ENCODE measurements around the gene OR10H1. TPM values are rescaled to one million over a fixed set of nuclear protein-coding genes. Genes with fewer than 3 reads are reported as not detected.
"Not testable (repeated sequence)": the region's sequence is repeated elsewhere in the genome, so short reads cannot be mapped to it uniquely, and the experiment has no call there.

Gene OR10H1
- polyA plus RNA-seq, 1 donor from 2014 or later: not detected

GRCh38 chr19:15794279-15794678, 21.2 kb downstream of the OR10H1 start:
- not testable (repeated sequence) for H3K4me1 Mint-ChIP-seq, H3K36me3 Mint-ChIP-seq, H3K27ac Mint-ChIP-seq, H3K9me3 Mint-ChIP-seq, H3K4me3 Mint-ChIP-seq
- peaks cover 15% of the 10 kb centered on the region for H3K27me3 Mint-ChIP-seq

GRCh38 chr19:15790096-15790495, 25.4 kb downstream of the OR10H1 start:
- H3K4me1 Mint-ChIP-seq: no peaks in the 10 kb centered on the region
- H3K9me3 Mint-ChIP-seq: no peaks in the 10 kb centered on the region
- H3K27ac Mint-ChIP-seq: no peak overlapping the region
- peak overlapping the region in 1 of 4 donors; percentile 45 for H3K4me3 Mint-ChIP-seq
- H3K36me3 Mint-ChIP-seq: no peaks in the 10 kb centered on the region
- peaks cover 15% of the 10 kb centered on the region for H3K27me3 Mint-ChIP-seq

- Mint-ChIP-seq H3K4me1 (no peaks in the 10 kb centered on the region), H3K36me3 (no peaks in the 10 kb centered on the region), H3K27ac (no peak overlapping the region), H3K27me3 (peaks cover 13% of the 10 kb centered on the region), H3K9me3 (no peaks in the 10 kb centered on the region), H3K4me3 (no peak overlapping the region)
Measured at GRCh38 chr19:15788594-15789270, 26.7 kb downstream of the OR10H1 start.

GRCh38 chr19:15787611-15788155, 27.8 kb downstream of the OR10H1 start, which contains the start of gene OR10H5:
OR10H5 (plus strand) TSS chr19:15787661; CDS start chr19:15794049, 6,388 bp downstream.
- H3K4me3 Mint-ChIP-seq: no peak within 1 kb of the TSS
- no peaks in the 10 kb centered on the region for H3K4me1 Mint-ChIP-seq
- peaks cover 13% of the 10 kb centered on the region for H3K27me3 Mint-ChIP-seq
- H3K36me3 Mint-ChIP-seq: no peaks in the 10 kb centered on the region
- no peak within 1 kb of the TSS for H3K27ac Mint-ChIP-seq
- no peaks in the 10 kb centered on the region for H3K9me3 Mint-ChIP-seq

- peak overlapping the region in 1 of 3 donors; percentile 35 for H3K27ac Mint-ChIP-seq
Measured at GRCh38 chr19:15782896-15783295, 32.6 kb downstream of the OR10H1 start.

GRCh38 chr19:15782211-15782610, 33.3 kb downstream of the OR10H1 start:
- Mint-ChIP-seq H3K27me3 (peaks cover 3% of the 10 kb centered on the region), H3K36me3 (peaks cover 1% of the 10 kb centered on the region), H3K4me3 (no peak overlapping the region), H3K27ac (no peak overlapping the region), H3K9me3 (no peaks in the 10 kb centered on the region), H3K4me1 (no peaks in the 10 kb centered on the region)

More at GRCh38 chr19:15782896-15783295, 32.6 kb downstream of the OR10H1 start:
- not testable (repeated sequence) for H3K4me1 Mint-ChIP-seq, H3K36me3 Mint-ChIP-seq, H3K9me3 Mint-ChIP-seq, H3K4me3 Mint-ChIP-seq, H3K27me3 Mint-ChIP-seq

- Mint-ChIP-seq H3K27me3 (peaks cover 2% of the 10 kb centered on the region), H3K27ac (no peak overlapping the region), H3K9me3 (no peaks in the 10 kb centered on the region), H3K4me3 (no peak overlapping the region), H3K4me1 (no peaks in the 10 kb centered on the region), H3K36me3 (peaks cover 1% of the 10 kb centered on the region)
Measured at GRCh38 chr19:15781661-15782060, 33.8 kb downstream of the OR10H1 start.

GRCh38 chr19:15780610-15781418, 34.6 kb downstream of the OR10H1 start:
- no peak overlapping the region for H3K27ac Mint-ChIP-seq

GRCh38 chr19:15779756-15780476, 35.5 kb downstream of the OR10H1 start:
- Mint-ChIP-seq H3K4me1 (no peaks in the 10 kb centered on the region), H3K27ac (no peak overlapping the region), H3K27me3 (peaks cover 11% of the 10 kb centered on the region), H3K36me3 (peaks cover 1% of the 10 kb centered on the region), H3K4me3 (no peak overlapping the region), H3K9me3 (peaks cover 0 to 6% (median 2%) of the 10 kb centered on the region in 3 donors)

More at GRCh38 chr19:15780610-15781418, 34.6 kb downstream of the OR10H1 start:
- Mint-ChIP-seq H3K36me3 (peaks cover 1% of the 10 kb centered on the region), H3K4me3 (no peak overlapping the region), H3K4me1 (no peaks in the 10 kb centered on the region), H3K9me3 (no peaks in the 10 kb centered on the region), H3K27me3 (peaks cover 6% of the 10 kb centered on the region)

GRCh38 chr19:15776991-15777970, 38.2 kb downstream of the OR10H1 start:
- Mint-ChIP-seq H3K36me3 (peaks cover 4% of the 10 kb centered on the region), H3K4me3 (no peak overlapping the region), H3K9me3 (peaks cover 0 to 10% (median 2%) of the 10 kb centered on the region in 3 donors), H3K4me1 (no peaks in the 10 kb centered on the region), H3K27ac (no peak overlapping the region), H3K27me3 (peaks cover 20% of the 10 kb centered on the region)

- Mint-ChIP-seq H3K36me3 (peaks cover 4% of the 10 kb centered on the region), H3K4me3 (no peak overlapping the region), H3K4me1 (no peaks in the 10 kb centered on the region), H3K9me3 (peaks cover 0 to 13% (median 2%) of the 10 kb centered on the region in 3 donors), H3K27me3 (peaks cover 22% of the 10 kb centered on the region), H3K27ac (no peak overlapping the region)
Measured at GRCh38 chr19:15776264-15776663, 39.2 kb downstream of the OR10H1 start.

GRCh38 chr19:15775249-15775648, 40.2 kb downstream of the OR10H1 start:
- H3K4me1 Mint-ChIP-seq: no peaks in the 10 kb centered on the region
- peaks cover 23% of the 10 kb centered on the region for H3K27me3 Mint-ChIP-seq
- H3K4me3 Mint-ChIP-seq: no peak overlapping the region
- peaks cover 0 to 13% (median 2%) of the 10 kb centered on the region in 3 donors for H3K9me3 Mint-ChIP-seq
- peak overlapping the region in 1 of 3 donors; percentile 28 for H3K27ac Mint-ChIP-seq
- peaks cover 4% of the 10 kb centered on the region for H3K36me3 Mint-ChIP-seq

- Mint-ChIP-seq H3K27ac (peak overlapping the region in 1 of 3 donors; percentile 57), H3K4me3 (peak overlapping the region in 1 of 4 donors; percentile 60), H3K9me3 (peaks cover 0 to 13% (median 2%) of the 10 kb centered on the region in 3 donors), H3K27me3 (peaks cover 28% of the 10 kb centered on the region)
- H3K4me1 Mint-ChIP-seq, H3K36me3 Mint-ChIP-seq: not testable (repeated sequence)
Measured at GRCh38 chr19:15774159-15774558, 41.3 kb downstream of the OR10H1 start.

GRCh38 chr19:15769586-15769985, 45.9 kb downstream of the OR10H1 start:
- H3K4me3 Mint-ChIP-seq: no peak overlapping the region
- H3K9me3 Mint-ChIP-seq: peaks cover 0 to 7% (median 0%) of the 10 kb centered on the region in 3 donors
- H3K27me3 Mint-ChIP-seq: peaks cover 23% of the 10 kb centered on the region

More at GRCh38 chr19:15769586-15769985, 45.9 kb downstream of the OR10H1 start:
- Mint-ChIP-seq H3K27ac (no peak overlapping the region), H3K36me3 (peaks cover 4% of the 10 kb centered on the region), H3K4me1 (no peaks in the 10 kb centered on the region)
